ENCODE data around the gene TMEM135.

DNA sequence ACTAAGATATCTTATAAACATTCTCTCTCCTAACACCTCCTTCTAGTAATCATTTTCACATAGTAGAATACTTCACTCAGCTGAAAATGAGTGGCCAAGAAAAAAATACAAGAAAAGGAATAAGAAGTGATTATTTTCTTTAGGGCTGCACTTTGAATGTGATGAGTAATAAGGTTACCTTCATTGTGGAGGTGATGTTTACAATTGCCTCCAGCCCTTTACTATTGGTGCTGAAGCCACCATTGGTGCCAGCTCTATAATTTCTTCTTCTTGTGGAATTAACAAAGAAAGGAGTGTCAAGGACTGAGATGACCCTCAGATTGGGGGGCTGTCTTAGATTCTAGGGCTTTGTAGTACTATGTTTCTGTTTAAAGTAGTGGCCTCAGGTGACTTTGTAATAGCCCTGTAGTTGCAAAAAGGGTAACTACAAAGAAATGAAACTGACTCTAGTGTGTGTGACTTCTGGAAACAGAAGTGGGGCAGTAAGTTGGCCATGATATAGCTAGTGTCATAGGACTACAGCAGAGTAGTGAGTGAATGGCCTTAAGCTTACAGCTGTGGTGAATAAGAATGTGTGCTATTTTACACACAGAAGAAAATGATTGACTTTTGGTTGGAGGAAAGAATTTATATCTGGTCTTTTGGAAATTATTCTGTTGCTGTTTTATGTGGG lies 287.2 kb downstream of the TMEM135 start:
- TF ChIP-seq, protein P1, sequence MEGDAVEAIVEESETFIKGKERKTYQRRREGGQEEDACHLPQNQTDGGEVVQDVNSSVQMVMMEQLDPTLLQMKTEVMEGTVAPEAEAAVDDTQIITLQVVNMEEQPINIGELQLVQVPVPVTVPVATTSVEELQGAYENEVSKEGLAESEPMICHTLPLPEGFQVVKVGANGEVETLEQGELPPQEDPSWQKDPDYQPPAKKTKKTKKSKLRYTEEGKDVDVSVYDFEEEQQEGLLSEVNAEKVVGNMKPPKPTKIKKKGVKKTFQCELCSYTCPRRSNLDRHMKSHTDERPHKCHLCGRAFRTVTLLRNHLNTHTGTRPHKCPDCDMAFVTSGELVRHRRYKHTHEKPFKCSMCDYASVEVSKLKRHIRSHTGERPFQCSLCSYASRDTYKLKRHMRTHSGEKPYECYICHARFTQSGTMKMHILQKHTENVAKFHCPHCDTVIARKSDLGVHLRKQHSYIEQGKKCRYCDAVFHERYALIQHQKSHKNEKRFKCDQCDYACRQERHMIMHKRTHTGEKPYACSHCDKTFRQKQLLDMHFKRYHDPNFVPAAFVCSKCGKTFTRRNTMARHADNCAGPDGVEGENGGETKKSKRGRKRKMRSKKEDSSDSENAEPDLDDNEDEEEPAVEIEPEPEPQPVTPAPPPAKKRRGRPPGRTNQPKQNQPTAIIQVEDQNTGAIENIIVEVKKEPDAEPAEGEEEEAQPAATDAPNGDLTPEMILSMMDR (IDR thresholded peaks at IDR 0.05), result no peak
- no peak for TF ChIP-seq POLR2A (IDR thresholded peaks at IDR 0.05)
